ENCODE results near the gene RRH. TPM values are rescaled to one million over a fixed set of nuclear protein-coding genes. Genes with fewer than 3 reads are reported as not detected.

RRH gene
- total RNA-seq, 2 donors from 2014 or later: 0.57 TPM; not detected in 1

DNA sequence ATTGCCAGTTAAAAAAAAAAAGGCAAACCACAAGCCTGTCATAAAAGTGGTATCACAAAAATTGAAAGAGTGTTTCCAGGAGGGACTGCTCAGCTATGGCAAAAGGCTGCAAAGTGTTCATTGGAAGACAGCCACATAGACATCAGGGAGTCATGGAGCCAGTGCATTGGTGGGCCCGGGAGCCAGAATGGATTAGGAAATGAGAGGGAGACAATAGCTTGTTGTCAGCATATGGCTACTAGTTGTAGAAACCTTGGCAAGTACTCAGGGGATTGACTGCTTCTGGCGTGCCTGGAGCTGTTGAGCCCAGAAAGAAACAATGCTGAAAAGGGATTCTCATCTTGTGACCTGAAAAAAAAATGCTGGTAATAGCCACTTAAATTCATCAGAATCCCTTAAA is 7.2 kb upstream of the RRH start:
- H3K27me3 ChIP-seq: no peaks in the 10 kb centered on the region
- H3K36me3 ChIP-seq: peaks cover 5% of the 10 kb centered on the region
- H3K4me1 ChIP-seq: peaks cover 8% of the 10 kb centered on the region
- no peak overlapping the region for H3K4me3 ChIP-seq
- H3K9ac ChIP-seq (ENCODE audit: low read depth in 2 of 2, low read length in 2 of 2): no peak overlapping the region
- TF ChIP-seq, protein P1, sequence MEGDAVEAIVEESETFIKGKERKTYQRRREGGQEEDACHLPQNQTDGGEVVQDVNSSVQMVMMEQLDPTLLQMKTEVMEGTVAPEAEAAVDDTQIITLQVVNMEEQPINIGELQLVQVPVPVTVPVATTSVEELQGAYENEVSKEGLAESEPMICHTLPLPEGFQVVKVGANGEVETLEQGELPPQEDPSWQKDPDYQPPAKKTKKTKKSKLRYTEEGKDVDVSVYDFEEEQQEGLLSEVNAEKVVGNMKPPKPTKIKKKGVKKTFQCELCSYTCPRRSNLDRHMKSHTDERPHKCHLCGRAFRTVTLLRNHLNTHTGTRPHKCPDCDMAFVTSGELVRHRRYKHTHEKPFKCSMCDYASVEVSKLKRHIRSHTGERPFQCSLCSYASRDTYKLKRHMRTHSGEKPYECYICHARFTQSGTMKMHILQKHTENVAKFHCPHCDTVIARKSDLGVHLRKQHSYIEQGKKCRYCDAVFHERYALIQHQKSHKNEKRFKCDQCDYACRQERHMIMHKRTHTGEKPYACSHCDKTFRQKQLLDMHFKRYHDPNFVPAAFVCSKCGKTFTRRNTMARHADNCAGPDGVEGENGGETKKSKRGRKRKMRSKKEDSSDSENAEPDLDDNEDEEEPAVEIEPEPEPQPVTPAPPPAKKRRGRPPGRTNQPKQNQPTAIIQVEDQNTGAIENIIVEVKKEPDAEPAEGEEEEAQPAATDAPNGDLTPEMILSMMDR (IDR thresholded peaks at IDR 0.05): no peak
- H3K9me3 ChIP-seq: no peaks in the 10 kb centered on the region
- intact Hi-C loops (cut with DNase I): loop anchor here (10.0 kb wide), 1 partner anchor 154 kb away; no protein-coding TSS in a partner anchor
- no peak for DNase-seq
- no peak overlapping the region for H3K27ac ChIP-seq

DNA sequence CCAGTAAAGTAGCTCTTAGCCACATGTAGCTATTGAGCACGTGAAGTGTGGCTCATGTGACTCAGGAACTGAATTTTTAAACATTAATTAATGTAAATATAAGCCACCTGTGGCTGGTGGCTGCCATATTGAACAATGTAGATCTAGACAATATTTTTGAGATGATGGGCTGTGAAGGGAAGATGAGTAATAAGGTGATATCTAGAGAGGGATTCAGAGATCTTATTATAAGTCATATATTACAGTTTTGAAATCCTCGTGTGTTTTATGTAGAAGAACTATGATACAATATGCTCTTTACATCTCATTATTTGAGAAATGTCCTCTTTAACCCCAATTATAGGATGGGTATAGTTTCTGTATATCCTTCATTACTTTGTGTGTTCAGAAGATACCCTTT is 6.6 kb upstream of the RRH start:
- Histone ChIP-seq H3K4me1 (peaks cover 8% of the 10 kb centered on the region), H3K9ac (ENCODE audit: low read depth in 2 of 2, low read length in 2 of 2) (no peak overlapping the region), H3K27ac (no peak overlapping the region), H3K36me3 (peaks cover 5% of the 10 kb centered on the region), H3K9me3 (no peaks in the 10 kb centered on the region), H3K4me3 (no peak overlapping the region), H3K27me3 (no peaks in the 10 kb centered on the region)
- intact Hi-C loops (cut with DNase I): loop anchor here (10.0 kb wide), 1 partner anchor 154 kb away; no protein-coding TSS in a partner anchor
- TF ChIP-seq, protein P1 (IDR thresholded peaks at IDR 0.05): no peak
- no peak for DNase-seq

DNA sequence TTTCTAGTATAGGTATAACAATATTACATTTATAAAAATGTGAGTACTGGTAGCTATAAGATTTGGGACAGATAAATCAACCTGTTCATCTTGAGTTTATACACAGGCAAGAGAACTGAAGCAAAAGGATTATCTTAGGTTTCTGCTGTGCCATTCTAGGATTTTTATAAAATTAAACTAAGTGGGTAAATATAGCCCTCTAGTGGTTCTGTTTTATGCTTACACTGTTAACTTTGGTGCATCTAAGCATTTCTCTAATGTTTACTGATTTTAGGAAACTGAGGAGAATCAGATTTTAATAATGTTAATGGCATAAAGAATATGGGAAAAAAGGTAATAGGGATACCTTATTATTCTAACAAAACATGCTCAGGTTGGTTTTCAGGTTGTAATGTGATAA is 1.1 kb upstream of the RRH start:
- DNase-seq: no peak
- intact Hi-C loops (cut with DNase I): loop anchor here (5.0 to 10.0 kb wide), 2 partner anchors 148 to 404 kb away; no protein-coding TSS in a partner anchor
- TF ChIP-seq, protein P1 (IDR thresholded peaks at IDR 0.05): peak; percentile 20
- H3K4me1 ChIP-seq: no peaks in the 10 kb centered on the region
- no peak overlapping the region for H3K27ac ChIP-seq
- no peak overlapping the region for H3K4me3 ChIP-seq
- H3K9ac ChIP-seq (ENCODE audit: low read depth in 2 of 2, low read length in 2 of 2): no peak overlapping the region
- H3K27me3 ChIP-seq: no peaks in the 10 kb centered on the region
- peaks cover 5% of the 10 kb centered on the region for H3K36me3 ChIP-seq
- H3K9me3 ChIP-seq: no peaks in the 10 kb centered on the region

DNA sequence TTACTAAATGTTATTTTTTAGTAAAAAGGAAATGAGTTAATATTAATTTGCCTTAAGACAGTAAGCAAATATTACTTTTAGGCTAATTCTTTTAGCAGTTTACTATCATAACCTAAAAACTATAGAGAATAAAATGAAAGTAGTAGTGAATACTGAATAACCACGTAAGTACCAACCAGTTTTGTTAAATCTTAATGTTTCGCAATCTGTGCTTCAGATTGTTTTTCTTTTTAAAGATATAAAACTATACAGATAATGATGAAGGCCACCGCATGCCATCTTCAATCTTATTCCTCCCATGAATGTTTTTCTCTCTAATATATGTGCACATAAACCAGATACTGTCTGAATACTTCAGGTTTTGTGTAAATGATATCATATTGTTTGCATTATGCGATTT is 6.0 kb downstream of the RRH start:
- TF ChIP-seq, protein P1 (IDR thresholded peaks at IDR 0.05): no peak
- Histone ChIP-seq H3K9ac (ENCODE audit: low read depth in 2 of 2, low read length in 2 of 2) (no peak overlapping the region), H3K27ac (no peak overlapping the region), H3K36me3 (no peaks in the 10 kb centered on the region), H3K9me3 (no peaks in the 10 kb centered on the region), H3K27me3 (no peaks in the 10 kb centered on the region), H3K4me3 (no peak overlapping the region), H3K4me1 (no peaks in the 10 kb centered on the region)
- no peak for DNase-seq
- intact Hi-C loops (cut with DNase I): no loop called here

DNA sequence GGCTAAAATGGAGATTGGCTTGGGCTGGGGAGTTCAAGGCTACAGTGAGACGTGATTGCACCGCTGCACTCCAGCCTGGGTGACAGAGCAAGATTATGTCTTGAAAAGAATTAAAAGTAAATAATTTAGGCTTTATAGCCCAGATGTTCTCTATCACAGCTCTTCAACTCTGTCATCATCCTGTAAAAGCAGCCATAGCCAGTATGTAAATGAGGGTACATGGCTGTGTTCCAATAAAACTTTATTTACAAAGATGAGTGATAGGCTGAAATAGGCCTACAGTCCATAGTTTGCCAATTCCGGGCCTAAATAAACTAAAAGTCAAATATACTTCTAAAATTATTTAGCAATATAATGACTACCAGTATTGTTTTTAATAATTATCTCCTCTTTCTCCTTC is 9.2 kb downstream of the RRH start:
- DNase-seq: no peak
- Histone ChIP-seq H3K4me3 (no peak overlapping the region), H3K27me3 (no peaks in the 10 kb centered on the region), H3K4me1 (no peaks in the 10 kb centered on the region), H3K9me3 (no peaks in the 10 kb centered on the region), H3K9ac (ENCODE audit: low read depth in 2 of 2, low read length in 2 of 2) (no peak overlapping the region), H3K36me3 (no peaks in the 10 kb centered on the region), H3K27ac (no peak overlapping the region)
- TF ChIP-seq, protein P1 (IDR thresholded peaks at IDR 0.05): no peak
- intact Hi-C loops (cut with DNase I): no loop called here

Data from colonic mucosa (tissue), 4 donors.